Measurements from ENCODE around the gene ZBTB7C. TPM values are rescaled to one million over a fixed set of nuclear protein-coding genes. Genes with fewer than 3 reads are reported as not detected.

ZBTB7C gene
- total and polyA plus RNA-seq, 2 of the 4 experiments (the other 2 are of a cell fraction), result not detected

DNA sequence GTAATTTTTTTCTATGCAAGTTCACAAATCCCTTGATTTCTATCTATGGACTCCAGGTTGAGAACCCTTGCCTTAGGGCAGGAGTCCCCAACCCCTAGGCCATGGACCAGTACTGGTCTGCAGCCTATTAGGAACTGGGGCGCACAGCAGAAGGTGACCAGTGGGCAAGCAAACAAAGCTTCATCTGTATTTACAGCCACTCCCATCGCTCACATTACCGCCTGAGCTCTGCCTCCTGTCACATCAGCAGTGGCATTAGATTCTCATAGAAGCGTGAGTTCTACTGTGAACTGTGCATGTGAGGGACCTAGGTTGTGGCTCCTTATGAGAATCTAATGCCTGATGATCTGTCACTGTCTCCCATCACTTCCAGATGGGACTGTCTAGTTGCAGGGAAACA lies 408.5 kb downstream of the ZBTB7C start:
- intact Hi-C loops (cut with micrococcal nuclease) (no loop called here), dilution Hi-C loops (cut with HindIII; ENCODE audit: low sequenced_read_pairs, unreplicated experiment) (no loop called here), in situ Hi-C loops (cut with MboI; ENCODE audit: low sequenced_read_pairs) (no loop called here)
- Histone ChIP-seq H3K4ac (ENCODE audit: low read depth, low read length) (no peak overlapping the region), H2BK5ac (ENCODE audit: low read depth, low read length, poor library complexity, severe bottlenecking) (no peak overlapping the region), H3K18ac (ENCODE audit: low read depth, low read length) (no peak overlapping the region), H4K5ac (ENCODE audit: low read depth, low read length) (no peak overlapping the region), H2AFZ (replicated peaks; ENCODE audit: low read length, poor library complexity) (no peak overlapping the region), H4K8ac (ENCODE audit: low read depth in 2 of 2, low read length in 2 of 2) (no peak overlapping the region), H4K20me1 (ENCODE audit: insufficient read depth, low read length) (no peaks in the 10 kb centered on the region), H3K9me1 (ENCODE audit: insufficient read depth, low read length) (no peaks in the 10 kb centered on the region), H3K14ac (replicated peaks; ENCODE audit: low read depth, low read length) (no peak overlapping the region), H2AK9ac (replicated peaks; ENCODE audit: low read depth, low read length, poor library complexity) (no peak overlapping the region), H3K9ac (ENCODE audit: low read depth, low read length) (no peak overlapping the region), H3K79me1 (ENCODE audit: low read depth in 1 of 2, low read length in 2 of 2) (no peaks in the 10 kb centered on the region), H4K91ac (ENCODE audit: insufficient read depth, low read depth, low read length) (no peak overlapping the region), H2BK120ac (ENCODE audit: low read depth, low read length) (no peak overlapping the region), H2AK5ac (ENCODE audit: low read depth, low read length) (no peak overlapping the region), H3K23ac (ENCODE audit: low read depth, low read length) (no peak overlapping the region), H3K4me1 (ENCODE audit: control insufficient read depth, insufficient read depth, low read length) (no peaks in the 10 kb centered on the region), H3K9me3 (ENCODE audit: control insufficient read depth, insufficient read depth, low read length) (peaks cover 6% of the 10 kb centered on the region), H3K56ac (ENCODE audit: extremely low read depth, insufficient read depth, low read length) (no peak overlapping the region), H3K4me3 (ENCODE audit: insufficient read depth, low read depth, low read length) (no peak overlapping the region), H3K27ac (ENCODE audit: insufficient read depth, low read length) (no peak overlapping the region), H3K4me2 (ENCODE audit: low read depth, low read length) (no peak overlapping the region), H3K36me3 (ENCODE audit: control insufficient read depth, insufficient read depth, low read length) (no peaks in the 10 kb centered on the region), H2BK20ac (ENCODE audit: low read depth, low read length) (no peak overlapping the region), H2BK15ac (ENCODE audit: low read depth, low read length) (no peak overlapping the region), H3K27me3 (ENCODE audit: control insufficient read depth, insufficient read depth, low read length) (no peaks in the 10 kb centered on the region)
- no TSS peak for BruUV-seq (replicated peaks)
- TF ChIP-seq MAFK (IDR thresholded peaks at IDR 0.05; ENCODE audit: low read depth, low read length), result no peak
- no peak for TF ChIP-seq MXI1 (IDR thresholded peaks at IDR 0.05; ENCODE audit: borderline replicate concordance, low read depth, low read length)
- POLR2A ChIA-PET (ENCODE audit: unreplicated experiment), result no interaction called here
- ATAC-seq (ENCODE audit: low read depth), result no peak
- CTCF ChIA-PET, result no interaction called here
- no peak for DNase-seq
- WGBS, 2 experiments (ENCODE audit: extremely low coverage in 2 of 2, insufficient read length in 1 of 2), result no CpG with 5 or more reads among the region's 4 CpGs
